GM19328 (cell line): ENCODE measurements around the gene PTRHD1.
"Not testable (repeated sequence)": the region's sequence is repeated elsewhere in the genome, so short reads cannot be mapped to it uniquely, and the experiment has no call there.

ENCODE experiments used
- ATAC-seq: cut with Tn5 transposase; IDR thresholded peaks from one replicate; pipeline ENCODE4 v1.9.1; 2021; ENCODE audit warnings: mild to moderate bottlenecking, moderate library complexity; ENCODE audit not compliant: unreplicated experiment

Gene PTRHD1, protein sequence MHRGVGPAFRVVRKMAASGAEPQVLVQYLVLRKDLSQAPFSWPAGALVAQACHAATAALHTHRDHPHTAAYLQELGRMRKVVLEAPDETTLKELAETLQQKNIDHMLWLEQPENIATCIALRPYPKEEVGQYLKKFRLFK

DNA sequence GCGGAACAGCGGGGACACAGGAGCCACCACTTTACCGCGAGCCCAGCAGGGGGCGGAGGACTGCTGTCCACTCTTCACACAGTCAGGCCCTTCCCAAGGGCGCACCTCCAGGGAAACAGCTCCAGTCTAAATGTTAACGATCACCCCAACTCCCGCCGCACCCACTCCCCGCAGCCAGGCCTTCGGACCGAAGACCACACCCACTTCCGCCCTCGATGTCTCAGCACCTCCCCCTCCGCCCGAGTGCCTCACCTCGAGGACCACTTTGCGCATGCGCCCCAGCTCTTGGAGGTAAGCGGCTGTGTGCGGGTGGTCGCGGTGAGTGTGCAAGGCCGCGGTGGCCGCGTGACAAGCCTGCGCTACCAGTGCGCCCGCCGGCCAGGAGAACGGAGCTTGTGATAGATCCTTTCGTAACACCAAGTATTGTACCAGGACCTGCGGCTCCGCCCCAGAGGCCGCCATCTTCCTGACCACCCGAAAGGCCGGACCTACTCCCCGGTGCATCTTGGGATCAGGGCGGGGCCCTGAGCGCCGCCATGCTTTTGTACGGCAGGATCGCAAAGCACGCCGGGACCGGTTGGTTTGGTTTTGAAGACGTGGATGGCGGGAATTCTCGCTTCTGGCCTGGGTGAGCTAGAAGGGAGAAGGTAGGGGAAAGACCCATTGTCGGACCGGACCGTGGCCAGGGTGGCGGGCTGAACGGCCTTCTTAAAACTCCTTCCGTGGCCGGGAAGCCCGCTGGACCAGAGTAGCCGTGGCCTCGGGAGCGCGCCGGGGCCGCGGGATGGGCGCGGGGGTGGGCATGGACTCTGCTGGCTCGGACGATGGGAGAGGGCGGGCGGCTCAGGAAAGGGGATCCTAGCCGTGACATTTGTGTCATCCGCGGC, at the start of gene PTRHD1, which contains the start of gene CENPO:
Gene PTRHD1, minus strand, starts transcription at position 518 of the 887 bp plus-strand sequence. Its CDS starts 14 bp downstream, at position 504.
Gene CENPO, plus strand, starts transcription at position 552 of the 887 bp plus-strand sequence. CDS start 495 bp downstream, outside the sequence.
- peak; percentile 95 for ATAC-seq

DNA sequence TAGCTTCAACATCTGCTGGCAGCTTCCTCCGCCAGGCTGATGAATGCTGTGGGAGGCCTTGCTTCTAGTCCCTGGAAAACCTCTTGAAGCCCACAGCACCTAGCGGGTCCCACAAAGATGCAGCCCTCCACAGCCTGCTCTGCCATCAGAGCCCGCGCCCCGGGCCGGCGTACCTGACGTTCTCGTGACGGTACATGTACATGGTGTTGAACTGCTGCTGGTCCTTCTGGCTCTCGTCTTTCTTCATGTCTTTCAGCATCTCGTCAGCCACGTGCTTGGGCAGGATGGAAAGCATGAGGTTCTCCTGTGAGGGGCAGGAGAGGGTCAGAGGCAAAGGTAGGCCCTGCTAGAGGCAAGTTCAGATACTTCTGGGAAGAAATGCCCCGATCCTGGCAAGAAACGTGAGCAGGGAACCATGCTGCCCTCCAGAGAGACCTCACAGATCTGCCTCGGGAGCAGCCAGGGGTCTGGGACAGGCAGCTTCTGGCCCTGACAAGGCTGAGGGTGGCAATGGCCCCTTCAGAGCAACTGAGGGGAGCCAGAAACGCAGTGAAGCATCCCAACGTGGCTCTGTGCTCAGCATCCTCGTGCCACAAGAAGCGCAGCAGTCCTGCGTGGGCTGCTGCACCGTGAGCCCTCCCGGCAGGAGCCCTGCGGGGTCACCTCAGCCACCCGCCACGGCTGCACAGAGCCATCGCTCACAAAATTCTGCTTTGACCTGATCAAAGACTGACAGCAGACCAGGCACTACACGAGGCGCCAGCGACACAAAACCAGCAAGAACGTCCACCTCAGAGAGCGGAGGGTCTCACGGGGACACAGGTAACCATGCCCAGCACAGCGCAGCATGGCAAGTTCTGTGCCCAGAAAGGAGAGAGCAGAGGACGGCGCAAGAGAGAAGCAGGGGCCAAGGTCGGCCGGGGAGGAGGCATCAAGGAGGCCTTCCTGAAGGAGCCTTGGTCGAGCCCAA, 49.2 kb upstream of the PTRHD1 start:
- ATAC-seq: no peak

DNA sequence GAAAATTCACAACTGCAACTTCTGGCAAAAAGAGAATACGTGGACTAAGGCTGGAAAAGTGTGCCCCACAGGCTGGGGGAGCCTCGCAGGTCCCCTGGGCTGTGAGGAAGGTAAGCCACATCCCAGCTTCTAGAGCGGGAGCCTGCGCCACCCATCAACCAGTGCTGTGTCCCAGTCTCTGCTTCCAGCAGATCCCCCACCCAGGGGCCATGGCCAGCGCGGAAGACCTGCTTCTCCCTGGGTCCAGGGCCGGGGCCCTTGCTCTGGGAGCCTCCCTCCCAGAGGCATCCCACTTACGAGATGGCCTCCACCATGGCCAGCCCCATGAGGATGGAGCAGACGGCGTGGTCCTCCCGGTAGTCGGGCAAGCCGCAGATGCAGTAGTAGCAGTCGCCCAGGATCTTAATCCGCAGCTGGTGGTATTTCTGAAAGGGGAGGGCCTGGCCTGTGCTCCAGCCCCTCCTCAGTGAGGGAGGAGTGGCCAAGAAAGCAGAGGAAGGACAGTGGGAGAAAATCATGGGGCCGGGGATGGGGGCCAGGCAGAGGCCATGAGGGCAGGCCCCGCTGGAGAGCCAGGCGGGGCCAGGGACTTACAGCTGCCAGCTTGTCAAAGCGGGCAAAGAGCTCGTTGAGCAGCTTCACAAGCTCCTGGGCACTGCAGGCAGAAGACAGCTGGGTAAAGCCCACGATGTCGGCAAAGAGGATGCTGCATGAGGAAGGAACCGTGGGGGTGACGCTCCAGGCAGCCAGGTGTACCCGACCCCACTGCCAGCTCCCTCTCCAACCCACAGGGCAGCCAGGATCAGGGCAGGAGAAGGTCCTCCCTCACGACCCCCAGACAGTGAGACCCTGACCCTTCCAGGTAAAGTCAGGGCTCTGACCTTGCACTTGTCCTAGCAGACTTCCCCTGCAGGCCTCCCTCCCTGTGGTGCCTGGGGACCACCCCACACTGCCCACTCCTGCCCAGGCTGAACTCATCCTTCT, 48.1 kb upstream of the PTRHD1 start:
- ATAC-seq: no peak

DNA sequence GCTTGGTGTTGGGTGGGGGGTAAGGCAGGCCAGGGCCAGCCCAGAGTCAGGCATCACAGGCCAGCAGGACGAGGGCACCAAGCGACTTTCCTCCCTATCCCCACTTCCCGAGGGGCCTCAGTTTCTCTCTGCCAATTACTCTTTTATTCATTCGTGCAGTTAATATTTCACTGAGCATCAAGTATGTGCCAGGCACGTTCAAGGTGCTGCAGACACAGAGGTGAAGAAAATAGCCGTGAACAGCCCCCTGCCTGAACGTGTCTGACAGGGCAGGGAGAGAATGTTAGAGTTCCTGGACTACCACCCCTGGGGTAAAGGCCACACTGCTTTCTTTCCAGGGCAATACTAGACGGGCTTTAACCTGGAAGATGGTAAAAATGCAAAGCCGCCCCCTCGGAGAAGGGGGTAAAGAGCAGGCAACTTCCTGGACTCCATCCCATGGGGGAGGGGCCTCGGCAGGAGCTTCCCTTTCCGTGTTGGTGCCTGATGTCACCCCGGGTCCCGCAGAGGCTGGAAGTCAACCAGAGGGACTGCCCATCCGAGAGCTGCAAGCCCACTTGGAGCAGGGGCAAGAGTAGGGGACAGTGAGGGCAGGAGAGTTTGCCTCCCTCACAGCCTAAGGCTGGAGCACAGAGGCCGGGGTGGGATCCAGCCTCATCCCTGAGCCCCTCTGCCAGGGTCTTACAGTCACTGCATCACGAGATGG, 47.1 kb upstream of the PTRHD1 start:
- no peak for ATAC-seq

DNA sequence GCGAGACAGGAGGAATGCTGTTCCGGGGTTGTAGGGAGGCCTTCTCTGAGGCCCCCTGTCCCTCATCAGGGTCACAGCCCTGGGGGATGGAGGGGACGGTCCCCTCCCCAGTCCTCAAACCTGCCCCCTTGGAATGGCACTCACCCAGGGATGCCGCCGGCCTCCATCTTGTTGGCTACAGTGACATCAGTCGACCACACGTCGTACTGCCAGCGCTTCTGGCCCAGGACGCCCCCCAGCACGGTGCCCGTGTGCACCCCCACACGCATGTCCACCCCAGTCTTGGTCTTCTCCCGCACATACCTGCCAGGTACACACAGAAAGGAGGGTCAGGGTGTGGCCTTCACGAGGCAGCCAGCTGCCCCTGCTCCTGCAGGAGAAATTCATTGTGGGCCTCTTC, 46.5 kb upstream of the PTRHD1 start:
- ATAC-seq: no peak

DNA sequence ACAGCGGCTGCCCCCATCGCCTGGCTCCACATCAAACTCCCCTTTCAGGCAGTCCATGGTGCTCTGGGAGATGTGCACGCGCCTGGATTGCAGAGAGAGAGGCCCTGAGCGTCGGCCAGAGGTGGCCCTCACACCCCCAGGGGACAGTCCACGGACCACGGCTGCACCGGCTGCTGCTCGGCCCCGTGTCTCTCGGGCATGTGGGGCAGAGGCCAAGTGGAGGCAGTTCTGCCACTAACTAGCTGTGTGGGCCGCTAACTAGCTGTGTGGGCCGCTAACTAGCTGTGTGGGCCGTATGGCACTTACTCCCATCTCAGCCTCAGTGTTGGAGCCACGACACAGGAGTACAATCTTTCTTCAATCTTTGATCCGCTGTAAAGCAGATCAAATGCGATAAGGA, 45.4 kb upstream of the PTRHD1 start:
- ATAC-seq: no peak

DNA sequence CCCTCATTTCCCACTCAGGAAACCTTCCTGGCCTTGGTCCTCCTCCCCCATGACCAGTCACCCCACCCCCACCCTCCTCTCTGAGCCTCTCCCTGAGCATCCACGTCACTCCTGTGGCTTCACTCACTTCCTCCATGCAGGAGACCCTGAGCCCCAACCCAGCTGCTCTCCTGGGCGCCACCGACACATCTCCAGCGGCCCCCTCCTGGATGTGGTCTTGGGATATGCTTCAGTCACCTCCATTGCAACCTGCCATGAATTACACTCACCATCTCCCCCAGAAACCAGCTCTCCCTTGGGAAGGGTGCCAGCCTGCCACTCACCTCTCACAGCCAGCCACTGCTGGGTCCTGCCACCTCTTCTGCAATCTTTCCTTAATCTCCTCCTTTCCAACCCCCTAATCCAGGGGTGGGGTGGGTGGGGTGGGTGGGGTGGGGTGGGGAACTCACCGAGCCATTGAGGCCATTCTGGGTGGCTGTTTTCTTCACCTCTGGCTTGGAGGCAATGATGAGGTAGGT, 44.9 kb upstream of the PTRHD1 start:
- no peak for ATAC-seq

DNA sequence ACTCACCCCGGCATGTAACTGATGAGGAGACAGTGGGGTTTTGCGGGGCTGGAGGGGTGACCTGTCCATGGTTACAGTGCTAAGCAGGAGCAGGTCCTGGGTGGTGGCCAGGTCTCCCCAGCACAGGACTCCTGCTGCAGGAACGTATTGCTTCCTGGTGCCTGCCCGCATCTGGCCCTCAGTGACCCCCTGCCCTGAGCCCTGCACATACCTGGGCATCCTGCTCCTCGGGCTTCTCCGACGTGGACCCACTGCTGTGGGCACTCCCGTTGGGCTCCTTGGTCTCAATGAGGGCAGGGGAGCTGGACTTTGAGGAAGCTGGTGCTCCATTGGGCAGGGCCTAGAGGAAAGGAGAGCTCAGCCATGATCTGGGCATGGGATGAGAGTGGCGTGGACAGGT, 43.5 kb upstream of the PTRHD1 start:
- no peak for ATAC-seq

DNA sequence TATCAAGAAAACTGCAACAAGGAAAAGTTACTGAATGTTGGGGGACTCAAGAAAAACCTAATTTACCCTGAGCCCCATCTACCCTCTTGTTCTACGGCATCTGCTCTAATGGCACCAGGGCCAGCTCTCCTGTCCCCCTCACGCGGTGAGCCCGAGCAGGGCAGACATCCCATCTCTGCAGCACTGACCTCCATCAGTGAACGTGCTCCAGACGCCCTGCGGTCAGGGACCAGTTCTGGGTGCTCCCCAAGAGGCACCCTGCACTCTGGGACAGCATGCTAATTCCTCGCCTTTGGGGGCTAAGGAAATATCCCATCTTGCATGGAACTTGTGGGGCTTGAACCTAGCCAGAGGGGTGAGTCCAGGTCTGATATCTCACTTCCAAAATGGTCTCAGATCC, 43.0 kb upstream of the PTRHD1 start:
- no peak for ATAC-seq

DNA sequence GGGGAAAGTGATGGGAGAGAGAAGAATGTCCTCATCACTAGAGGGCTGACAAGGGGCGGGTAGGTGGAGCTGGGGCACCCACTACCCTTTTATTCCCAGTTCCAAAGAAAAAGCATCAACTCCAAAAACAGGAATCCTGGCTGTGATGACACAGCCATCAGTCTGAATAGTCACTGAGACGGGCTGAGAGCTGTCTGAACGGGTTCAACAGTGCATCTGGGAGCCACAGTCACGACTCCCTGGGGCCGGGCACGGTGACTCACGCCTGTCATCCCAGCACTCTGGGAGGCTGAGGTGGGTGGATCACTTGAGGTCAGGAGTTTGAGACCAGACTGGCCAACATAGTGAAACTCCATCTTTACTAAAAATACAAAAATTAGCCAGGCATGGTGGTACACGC, 42.2 kb upstream of the PTRHD1 start:
- ATAC-seq: not testable (repeated sequence)

DNA sequence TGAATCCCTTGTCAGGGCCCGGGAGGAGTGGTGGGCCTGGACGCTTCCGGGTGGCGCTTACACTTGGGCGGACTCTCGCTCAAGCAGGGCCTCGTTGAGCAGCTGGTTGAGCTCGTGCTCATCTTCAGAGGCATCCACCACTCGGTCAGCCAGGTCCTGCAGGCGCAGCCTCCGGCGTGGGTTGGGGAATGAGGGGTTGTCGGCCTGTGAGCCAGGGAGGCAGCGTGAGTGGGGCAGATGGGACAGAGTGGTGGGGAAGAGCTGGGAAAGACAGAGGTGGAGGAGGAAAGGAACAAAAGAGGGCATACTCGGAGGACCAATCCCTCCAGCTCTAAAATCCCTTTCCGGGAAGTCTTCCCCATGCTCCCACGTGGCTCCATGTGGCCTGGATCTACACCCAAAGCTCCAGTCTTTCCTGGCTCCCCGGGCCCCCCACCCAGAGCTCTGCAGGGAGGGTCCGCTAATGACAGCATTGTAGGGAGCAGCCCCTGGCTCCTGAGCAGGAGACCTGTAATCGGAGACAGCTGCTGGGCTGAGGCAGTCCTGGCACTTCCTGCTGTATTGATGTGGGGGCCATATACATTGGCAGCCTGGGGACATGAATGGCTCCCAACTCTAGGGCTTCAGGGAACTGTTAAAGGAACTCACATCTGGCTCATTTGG, 41.7 kb upstream of the PTRHD1 start:
- no peak for ATAC-seq

DNA sequence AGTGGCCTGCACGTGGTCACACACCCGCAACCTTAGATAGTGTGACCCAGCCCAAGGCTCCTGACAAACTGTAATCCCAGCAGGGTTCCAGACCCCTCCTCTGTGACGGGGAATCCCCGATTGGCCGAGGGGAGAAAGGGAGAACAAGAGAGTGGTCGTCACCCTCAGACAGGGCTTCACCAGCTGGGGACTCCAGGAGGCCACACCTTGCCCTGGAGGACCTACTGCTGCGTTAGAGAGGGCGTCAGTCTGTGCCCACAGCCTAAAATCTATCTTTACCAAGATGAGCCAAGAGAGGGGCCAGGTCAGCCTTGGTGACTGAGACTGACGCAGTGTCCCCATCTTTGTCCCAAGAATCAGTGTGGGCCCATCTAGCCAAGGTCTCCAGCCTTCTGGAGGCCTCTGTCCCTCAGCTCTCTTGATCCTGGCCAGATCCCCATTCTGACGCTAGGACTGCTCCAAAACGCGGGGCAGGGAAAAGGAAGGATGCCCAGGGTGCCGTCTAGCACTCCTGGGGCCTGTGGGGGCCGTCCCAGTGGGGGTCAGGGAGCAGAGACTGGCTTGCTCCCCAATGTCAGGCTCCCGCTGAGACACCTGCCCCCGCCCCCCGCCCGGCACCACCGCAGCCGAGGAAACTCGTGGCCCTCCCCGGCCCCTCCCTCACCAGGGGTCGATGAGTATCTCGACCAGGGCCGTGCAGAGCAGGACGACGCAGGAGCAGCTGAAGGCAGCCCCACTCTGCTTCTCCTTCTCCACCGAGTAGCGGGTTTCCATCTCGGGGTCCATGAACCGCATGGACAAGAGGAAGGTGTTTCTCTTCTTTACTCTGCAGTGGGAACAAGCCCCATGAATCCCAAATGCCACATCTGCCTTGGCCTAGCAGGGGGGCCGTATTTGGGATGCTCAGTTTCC, 40.9 kb upstream of the PTRHD1 start:
- ATAC-seq: no peak

DNA sequence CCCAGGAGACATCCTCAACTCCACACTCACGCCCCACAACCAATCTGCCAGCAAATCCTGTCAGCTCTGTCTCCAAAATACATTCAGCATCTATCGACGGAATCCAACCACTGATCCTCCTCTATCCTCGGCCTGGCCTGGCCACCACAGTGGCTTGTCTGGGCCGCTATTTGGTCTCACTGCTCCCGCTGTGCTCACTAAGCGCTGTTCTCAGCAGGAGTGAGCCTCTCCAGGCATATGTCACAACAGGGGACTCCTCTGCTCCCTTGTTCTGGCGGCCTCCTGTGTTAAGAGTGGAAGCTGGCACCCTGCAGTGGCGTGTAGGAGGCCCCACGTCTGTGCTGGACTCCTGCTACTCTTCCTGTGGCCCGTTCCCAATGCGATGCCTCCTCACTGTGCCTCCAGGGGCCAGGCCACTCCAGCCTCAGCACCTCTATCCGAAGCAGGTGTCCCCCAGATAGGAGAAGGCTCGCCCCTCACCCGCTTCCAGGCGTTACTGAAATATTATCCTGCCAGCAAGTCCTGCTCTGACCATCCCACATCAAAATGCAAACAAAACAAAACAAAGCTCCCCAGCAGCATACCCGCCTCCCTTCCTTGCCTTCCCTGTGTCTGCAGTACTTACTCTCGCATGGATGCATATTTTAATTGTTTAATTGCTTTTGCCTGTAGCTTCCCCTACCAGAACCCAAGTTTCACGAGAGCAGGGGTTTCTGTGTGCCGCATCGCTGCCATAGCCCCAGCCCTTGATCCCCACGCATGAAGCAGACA, 39.9 kb upstream of the PTRHD1 start:
- no peak for ATAC-seq

DNA sequence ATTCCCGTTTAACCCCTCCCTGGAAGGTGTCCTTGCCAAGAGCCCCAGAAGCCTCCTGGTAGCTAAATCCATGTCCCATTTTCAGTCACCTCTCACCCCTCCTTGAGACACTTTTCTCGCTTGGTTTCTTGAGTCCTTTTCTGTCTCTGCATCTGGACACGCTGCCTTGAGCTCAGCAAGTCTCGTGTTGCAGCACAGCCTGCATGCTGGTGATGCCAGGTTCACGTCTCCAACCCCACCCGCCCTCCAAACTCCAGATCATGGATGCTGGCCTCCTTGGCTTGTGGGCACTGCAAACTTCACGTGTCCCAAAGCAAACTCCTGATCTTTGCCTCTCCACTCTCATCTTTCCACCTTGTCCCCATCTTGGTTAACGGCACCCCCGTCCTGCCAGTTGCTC, 39.3 kb upstream of the PTRHD1 start:
- no peak for ATAC-seq

DNA sequence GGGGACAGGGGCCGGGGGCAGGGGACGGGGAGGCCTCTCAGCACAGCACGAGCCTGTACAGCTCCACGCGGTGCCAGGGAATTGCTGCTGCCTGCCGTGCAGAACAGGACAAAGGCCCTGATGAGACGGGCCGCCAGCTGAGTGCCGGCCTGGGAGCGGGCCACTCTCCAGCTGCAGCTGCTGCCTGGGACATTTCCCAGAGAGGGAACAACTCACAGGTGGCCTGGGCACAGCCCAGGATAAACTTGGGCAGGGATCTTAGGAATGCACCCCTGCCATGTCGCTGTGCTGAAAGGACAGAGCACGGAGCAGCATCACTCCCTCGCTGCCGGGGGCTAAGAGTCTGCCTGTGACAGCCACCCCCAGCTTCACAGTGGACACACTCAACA, 38.9 kb upstream of the PTRHD1 start:
- no peak for ATAC-seq

DNA sequence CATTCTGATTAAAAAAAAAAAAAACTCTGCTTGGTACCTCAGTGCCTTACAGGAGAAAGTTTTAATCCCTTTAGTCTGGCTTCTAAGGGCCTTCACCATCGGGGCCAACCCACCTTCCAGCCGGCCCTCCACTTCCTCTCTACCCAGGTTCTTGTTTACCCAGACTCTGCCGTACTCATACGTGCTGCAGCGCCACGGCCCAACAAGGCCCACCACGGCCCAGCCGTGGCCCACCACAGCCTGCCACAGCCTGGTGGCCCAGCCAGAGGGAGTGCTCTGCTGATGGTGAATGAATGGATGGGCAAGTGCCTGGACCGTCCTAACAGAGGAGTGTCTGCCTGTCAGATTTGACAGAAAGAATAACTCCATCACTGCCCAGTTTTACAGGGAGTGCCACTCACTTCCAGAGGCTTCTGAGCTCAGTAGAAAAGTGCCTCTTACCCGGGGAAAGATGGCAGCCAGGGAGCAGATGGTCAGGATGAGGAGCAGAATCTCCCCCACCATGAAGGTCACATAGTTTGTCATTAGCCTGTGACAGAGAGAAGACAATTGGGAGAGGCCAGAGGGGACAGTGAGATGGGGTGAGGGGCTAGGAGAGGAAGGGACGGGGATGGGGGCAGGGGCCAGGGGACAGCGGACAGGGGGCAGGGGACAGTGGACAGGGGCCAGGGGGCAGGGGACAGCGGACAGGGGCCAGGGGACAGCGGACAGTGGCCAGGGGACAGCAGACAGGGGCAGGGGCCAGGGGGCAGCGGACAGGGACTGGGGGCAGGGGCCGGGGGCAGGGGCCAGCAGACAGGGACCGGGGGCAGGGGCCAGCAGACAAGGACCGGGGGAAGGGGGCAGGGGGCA, 38.3 kb upstream of the PTRHD1 start:
- ATAC-seq: no peak
